Measurements from ENCODE around the gene SLC22A23.

DNA sequence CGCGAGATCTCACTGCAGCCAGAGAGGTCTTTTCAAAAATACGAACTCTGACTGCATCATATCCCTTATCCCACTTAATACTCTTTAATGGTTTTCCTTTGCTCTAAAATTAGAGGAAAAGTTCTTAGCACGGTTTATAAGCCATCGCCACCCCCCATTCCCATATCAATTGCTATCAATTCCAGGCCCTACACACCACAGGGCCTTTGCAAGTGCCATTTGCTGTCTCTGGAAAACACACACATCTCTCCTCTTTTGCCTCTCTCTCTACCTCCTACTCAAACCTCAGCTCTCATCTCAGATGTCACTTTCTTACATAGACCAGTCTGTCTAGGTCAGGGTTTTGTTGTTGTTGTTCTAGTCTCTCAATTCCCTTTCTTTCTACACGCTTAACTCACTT lies 9.8 kb downstream of the SLC22A23 start:
- TF ChIP-seq POLR2A (IDR thresholded peaks at IDR 0.05): no peak
- TF ChIP-seq, protein P1, sequence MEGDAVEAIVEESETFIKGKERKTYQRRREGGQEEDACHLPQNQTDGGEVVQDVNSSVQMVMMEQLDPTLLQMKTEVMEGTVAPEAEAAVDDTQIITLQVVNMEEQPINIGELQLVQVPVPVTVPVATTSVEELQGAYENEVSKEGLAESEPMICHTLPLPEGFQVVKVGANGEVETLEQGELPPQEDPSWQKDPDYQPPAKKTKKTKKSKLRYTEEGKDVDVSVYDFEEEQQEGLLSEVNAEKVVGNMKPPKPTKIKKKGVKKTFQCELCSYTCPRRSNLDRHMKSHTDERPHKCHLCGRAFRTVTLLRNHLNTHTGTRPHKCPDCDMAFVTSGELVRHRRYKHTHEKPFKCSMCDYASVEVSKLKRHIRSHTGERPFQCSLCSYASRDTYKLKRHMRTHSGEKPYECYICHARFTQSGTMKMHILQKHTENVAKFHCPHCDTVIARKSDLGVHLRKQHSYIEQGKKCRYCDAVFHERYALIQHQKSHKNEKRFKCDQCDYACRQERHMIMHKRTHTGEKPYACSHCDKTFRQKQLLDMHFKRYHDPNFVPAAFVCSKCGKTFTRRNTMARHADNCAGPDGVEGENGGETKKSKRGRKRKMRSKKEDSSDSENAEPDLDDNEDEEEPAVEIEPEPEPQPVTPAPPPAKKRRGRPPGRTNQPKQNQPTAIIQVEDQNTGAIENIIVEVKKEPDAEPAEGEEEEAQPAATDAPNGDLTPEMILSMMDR (IDR thresholded peaks at IDR 0.05): no peak
